Astrocyte (in vitro differentiated cells and primary cell): ENCODE measurements around the gene TBRG4.

Experiments used
- EZH2 ChIP-seq: IDR thresholded peaks from 2 replicates; pipeline ENCODE4 v1.6.1; 2012; ENCODE audit warnings: mild to moderate bottlenecking, low read length, inconsistent platforms; ENCODE audit not compliant: insufficient read depth
- TF ChIP-seq, protein P1 (sequence below): IDR thresholded peaks from 2 replicates; pipeline ENCODE4 v1.5.1; 2011; ENCODE audit warnings: low read depth, mild to moderate bottlenecking, inconsistent platforms, low read length, moderate library complexity; ENCODE audit not compliant: insufficient read depth

DNA sequence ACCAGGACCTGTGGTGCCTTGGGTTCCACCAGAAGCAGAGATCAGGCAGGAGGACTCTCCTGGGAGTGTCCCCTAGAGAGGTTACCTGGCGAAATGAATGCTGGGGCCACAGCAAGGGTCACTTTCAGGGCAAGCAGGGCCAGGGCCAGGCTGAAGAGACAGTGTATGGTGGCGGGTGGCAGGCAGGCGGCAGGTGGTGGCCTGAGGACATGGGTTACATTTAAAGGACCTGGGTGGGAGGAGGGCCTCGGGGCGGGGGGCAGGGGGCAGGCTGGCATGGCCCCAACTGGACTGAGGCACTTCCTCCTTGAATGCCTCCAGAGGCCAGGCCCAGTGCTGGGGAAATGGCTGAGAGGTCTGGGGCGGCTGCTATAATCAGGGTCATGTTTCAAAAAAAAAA lies 14.7 kb upstream of the TBRG4 start:
- TF ChIP-seq EZH2: no peak
- TF ChIP-seq, protein P1, sequence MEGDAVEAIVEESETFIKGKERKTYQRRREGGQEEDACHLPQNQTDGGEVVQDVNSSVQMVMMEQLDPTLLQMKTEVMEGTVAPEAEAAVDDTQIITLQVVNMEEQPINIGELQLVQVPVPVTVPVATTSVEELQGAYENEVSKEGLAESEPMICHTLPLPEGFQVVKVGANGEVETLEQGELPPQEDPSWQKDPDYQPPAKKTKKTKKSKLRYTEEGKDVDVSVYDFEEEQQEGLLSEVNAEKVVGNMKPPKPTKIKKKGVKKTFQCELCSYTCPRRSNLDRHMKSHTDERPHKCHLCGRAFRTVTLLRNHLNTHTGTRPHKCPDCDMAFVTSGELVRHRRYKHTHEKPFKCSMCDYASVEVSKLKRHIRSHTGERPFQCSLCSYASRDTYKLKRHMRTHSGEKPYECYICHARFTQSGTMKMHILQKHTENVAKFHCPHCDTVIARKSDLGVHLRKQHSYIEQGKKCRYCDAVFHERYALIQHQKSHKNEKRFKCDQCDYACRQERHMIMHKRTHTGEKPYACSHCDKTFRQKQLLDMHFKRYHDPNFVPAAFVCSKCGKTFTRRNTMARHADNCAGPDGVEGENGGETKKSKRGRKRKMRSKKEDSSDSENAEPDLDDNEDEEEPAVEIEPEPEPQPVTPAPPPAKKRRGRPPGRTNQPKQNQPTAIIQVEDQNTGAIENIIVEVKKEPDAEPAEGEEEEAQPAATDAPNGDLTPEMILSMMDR: no peak
